ENCODE data around the gene PRELID2. TPM values are rescaled to one million over a fixed set of nuclear protein-coding genes. Genes with fewer than 3 reads are reported as not detected.

Gene PRELID2
- polyA plus RNA-seq, 3 donors from 2014 or later: 0.62 to 1.9 (median 1.4) TPM

DNA sequence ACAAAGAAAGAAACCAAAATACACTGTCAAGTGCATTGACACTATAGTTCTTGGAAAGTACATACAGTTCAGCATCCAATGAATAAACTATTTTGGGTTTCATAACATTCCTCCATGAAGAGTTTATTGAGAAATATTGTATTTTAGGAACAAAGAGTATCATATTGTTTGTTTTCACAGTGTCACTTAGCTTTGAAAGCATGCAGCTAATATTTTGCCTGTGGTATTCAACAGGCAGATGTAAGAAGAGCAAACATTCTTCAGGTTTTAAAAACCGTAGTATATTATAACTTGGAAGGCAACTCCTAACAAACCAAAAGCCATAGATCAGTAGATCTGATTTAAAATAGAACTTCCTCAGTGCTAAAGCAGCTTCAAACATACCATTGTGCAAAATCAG lies 4.5 kb downstream of the PRELID2 start:
- no peak for DNase-seq
- H3K27ac Mint-ChIP-seq: peak overlapping the region in 1 of 6 donors; percentile 22
- H3K4me3 Mint-ChIP-seq: no peak overlapping the region
- no peaks in the 10 kb centered on the region for H3K27me3 Mint-ChIP-seq (ENCODE audit: low read depth in 3 of 3)
- H3K4me1 Mint-ChIP-seq: peaks cover 3 to 16% of the 10 kb centered on the region in 2 donors
- H3K36me3 Mint-ChIP-seq: no peaks in the 10 kb centered on the region
- H3K9me3 Mint-ChIP-seq: no peaks in the 10 kb centered on the region

DNA sequence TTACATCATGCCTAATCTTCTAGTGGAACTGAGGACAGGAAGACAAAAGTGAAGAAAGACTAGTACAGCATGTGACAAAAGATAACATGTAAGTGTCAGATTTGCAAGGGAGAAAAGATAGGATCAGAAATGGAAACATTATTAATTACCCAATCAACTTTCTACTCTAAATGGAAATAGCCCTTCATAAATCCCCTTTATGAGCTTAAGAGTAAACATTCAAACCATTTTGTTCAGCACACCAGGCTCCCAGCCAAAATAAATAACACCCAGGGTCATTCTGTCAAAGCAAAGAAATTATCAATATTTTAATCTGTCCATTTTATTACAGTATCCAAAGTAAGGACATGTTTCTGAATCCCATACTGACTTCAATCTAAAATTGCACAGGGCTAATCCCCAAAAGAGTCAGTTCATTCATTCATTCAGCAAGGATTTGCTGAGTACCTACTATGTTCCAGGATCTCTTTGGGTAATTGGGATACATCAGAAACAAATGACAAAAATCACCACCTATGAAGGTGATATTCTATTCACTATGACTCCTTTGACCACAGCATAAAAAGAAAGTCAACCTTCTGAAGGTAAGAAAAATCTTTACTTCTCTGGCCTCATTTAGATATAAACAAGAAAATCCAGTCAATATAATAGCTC lies 5.3 kb downstream of the PRELID2 start:
- Mint-ChIP-seq H3K4me1 (peaks cover 2 to 14% of the 10 kb centered on the region in 2 donors), H3K27ac (no peak overlapping the region), H3K9me3 (no peaks in the 10 kb centered on the region), H3K27me3 (ENCODE audit: low read depth in 3 of 3) (no peaks in the 10 kb centered on the region), H3K36me3 (no peaks in the 10 kb centered on the region), H3K4me3 (no peak overlapping the region)
- DNase-seq: no peak

DNA sequence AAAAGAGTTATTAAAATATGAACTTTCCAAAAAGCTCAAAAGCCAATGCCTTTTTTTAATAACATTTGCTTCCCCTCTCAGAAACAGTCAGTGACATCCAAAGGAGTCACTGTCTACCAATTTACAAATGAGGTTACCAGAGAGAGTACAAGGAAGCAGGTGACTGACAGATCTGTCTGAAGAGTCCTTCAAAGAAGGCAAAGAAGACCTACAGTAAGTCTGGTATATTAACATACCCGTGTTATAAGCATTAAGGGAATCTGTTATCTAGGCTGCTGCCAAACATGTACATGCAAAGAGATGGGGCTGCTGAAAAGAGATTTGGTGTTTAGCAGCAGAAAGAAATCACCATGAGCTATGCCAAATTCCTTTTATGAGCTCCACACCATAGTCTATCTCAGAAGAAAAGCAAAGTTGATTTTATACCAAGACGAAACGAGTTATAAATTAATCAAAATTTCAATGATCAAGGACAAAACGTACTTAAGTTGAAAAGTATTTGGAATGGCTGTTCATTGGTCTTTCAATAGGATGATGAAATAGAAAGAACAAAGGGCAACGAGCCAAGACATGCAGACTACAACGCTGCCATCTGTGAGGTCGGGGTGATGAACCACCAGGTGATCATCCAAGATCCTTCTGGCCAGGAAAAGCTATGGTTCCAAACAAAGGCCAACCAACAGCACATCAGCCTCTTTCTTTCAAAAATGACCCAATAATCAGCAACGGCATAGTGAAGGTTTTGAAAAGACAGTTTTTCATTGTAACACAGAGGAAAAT lies 8.1 kb downstream of the PRELID2 start:
- Mint-ChIP-seq H3K4me3 (no peak overlapping the region), H3K4me1 (peaks cover 0 to 6% of the 10 kb centered on the region in 2 donors), H3K9me3 (no peaks in the 10 kb centered on the region), H3K36me3 (no peaks in the 10 kb centered on the region), H3K27ac (no peak overlapping the region), H3K27me3 (ENCODE audit: low read depth in 3 of 3) (no peaks in the 10 kb centered on the region)
- no peak for DNase-seq

DNA sequence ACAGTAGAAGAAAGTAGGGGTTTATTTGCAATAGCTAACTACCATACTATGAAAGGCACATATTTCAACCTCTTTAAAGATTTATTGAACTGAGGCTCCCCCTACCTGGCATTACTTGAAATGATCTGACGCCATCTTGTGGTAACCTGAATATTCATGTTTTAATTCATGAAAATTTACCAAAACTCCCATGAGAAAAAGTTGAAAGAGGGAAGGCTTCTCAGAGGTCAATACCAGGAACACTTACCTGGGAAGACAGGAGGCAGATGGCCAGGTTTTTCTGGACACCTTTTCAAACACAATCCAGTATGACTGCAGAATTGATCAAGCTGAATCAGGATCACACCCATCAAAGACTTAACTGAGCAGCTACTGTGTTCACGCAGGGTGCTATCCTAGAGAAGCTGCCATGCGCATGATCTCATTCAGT lies 9.4 kb downstream of the PRELID2 start:
- no peaks in the 10 kb centered on the region for H3K36me3 Mint-ChIP-seq
- no peaks in the 10 kb centered on the region for H3K27me3 Mint-ChIP-seq (ENCODE audit: low read depth in 3 of 3)
- peak in 1 of 3 donors; percentile 15 for DNase-seq
- H3K4me1 Mint-ChIP-seq: no peaks in the 10 kb centered on the region
- no peaks in the 10 kb centered on the region for H3K9me3 Mint-ChIP-seq
- H3K4me3 Mint-ChIP-seq: no peak overlapping the region
- H3K27ac Mint-ChIP-seq: no peak overlapping the region

DNA sequence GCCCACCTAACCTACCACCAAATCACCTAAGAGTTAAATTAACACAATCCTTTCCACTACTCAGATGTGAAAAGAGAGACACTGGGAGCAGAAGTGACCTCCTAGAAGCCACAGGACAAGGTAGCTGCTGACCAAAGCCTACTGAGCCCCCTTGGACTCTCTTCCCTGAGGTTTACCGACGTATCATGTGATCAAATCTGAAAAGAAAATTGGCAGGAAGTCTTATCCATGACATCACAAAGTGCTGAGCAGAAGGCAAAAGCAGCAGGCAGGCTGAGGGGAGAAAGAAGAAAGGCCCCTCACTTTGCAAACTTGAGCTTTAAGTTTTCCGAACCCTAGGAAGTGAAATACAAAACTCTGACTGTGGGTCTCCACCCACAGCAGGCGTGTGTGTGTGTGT lies 11.1 kb downstream of the PRELID2 start:
- H3K27me3 Mint-ChIP-seq (ENCODE audit: low read depth in 3 of 3): no peaks in the 10 kb centered on the region
- no peaks in the 10 kb centered on the region for H3K4me1 Mint-ChIP-seq
- no peak for DNase-seq
- no peak overlapping the region for H3K27ac Mint-ChIP-seq
- H3K36me3 Mint-ChIP-seq: no peaks in the 10 kb centered on the region
- H3K4me3 Mint-ChIP-seq: no peak overlapping the region
- no peaks in the 10 kb centered on the region for H3K9me3 Mint-ChIP-seq

DNA sequence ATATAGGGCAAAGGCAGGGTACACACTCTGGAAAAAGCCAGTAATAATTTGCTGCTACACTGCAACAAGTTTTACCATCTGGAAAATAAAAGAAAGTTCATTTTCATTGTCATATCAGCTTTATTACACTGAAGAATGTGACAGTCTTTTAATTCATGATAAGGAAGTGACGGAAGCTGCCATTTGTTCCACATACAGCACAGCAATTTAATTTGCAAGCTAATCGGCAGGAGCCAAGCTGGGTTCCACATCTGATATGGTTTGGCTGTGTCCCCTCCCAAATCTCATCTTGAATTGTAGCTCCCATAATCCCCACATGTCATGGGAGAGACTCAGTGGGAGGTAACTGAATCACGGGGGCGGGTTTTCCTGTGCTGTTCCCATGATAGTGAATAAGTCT lies 16.5 kb downstream of the PRELID2 start:
- no peak overlapping the region for H3K4me3 Mint-ChIP-seq
- H3K36me3 Mint-ChIP-seq: no peaks in the 10 kb centered on the region
- no peaks in the 10 kb centered on the region for H3K4me1 Mint-ChIP-seq
- no peaks in the 10 kb centered on the region for H3K27me3 Mint-ChIP-seq (ENCODE audit: low read depth in 3 of 3)
- no peaks in the 10 kb centered on the region for H3K9me3 Mint-ChIP-seq
- no peak for DNase-seq
- no peak overlapping the region for H3K27ac Mint-ChIP-seq

DNA sequence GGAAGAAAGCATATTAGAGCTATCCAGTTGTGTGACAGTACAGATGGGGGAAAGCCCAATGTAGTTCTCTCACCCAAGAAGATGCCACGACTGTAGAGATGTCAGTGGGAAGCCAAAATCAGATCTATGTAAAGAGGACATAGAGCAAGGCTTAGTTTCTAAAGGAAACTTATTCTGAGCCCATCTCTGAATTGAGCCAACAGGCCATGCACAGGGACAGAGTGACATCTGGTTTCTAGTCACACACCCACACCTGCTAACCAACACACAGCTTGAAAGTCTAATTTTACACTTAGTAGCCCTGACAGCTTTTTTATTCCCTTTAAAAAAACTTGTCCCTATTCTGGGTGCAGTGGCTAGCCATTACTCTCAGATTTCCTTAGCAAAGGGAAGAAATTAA lies 22.3 kb downstream of the PRELID2 start:
- Mint-ChIP-seq H3K4me1 (no peaks in the 10 kb centered on the region), H3K36me3 (no peaks in the 10 kb centered on the region), H3K4me3 (no peak overlapping the region), H3K9me3 (no peaks in the 10 kb centered on the region), H3K27ac (no peak overlapping the region), H3K27me3 (ENCODE audit: low read depth in 3 of 3) (no peaks in the 10 kb centered on the region)
- no peak for DNase-seq

DNA sequence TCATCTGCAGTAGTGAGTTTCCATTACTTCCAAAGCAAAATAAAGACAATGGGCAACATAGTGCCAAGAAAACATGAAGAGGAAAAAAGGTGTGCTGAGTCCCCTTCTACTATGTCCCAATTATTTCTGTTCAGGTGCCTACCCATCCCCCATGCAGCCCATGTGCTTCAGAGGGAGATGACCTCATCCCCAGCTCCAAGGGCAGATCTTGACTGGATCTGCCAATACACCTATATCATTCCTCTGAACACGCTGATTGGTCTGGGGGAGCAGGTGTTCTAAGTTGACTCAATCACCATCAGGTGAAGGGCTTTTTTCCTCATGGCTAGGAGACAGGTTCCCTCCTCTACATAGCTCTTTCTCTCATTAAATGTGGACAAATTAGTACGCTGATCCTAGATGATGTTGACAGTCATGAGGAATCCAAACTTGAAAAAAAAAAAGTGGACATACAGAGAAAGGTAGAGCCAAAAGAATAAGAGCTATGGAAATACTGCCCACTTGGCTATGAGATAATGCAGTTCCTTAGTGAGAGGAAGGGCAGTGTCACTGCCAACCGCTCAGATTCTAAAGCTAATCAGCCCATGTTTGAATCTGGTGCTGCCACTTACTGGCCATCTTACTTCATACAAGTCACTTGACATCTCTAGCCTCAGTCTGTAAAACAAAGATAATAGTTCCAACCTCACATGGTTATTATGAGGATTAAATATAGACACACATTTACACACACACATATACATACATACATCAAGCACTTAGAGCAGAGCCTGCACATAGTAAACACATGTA lies 23.1 kb downstream of the PRELID2 start:
- Mint-ChIP-seq H3K9me3 (no peaks in the 10 kb centered on the region), H3K4me3 (no peak overlapping the region), H3K27ac (no peak overlapping the region), H3K4me1 (no peaks in the 10 kb centered on the region), H3K27me3 (ENCODE audit: low read depth in 3 of 3) (no peaks in the 10 kb centered on the region), H3K36me3 (no peaks in the 10 kb centered on the region)
- DNase-seq: no peak

DNA sequence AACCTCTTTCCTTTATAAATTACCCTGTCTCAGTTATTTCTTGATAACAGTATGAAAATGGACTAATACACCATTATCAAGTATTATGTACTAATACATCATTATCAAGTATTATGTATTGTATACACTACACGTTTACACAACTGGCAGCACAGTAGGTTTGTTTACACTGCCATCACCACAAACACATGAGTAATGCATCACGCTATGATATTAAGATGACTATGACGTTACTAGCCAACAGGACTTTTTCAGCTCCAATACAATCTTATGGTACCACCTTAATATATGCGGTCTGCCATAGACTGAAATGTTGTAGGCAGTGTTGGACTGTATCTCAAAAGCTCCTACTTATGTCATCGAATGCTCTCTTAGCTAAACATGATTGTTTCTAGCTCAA lies 28.2 kb downstream of the PRELID2 start:
- H3K27me3 Mint-ChIP-seq (ENCODE audit: low read depth in 3 of 3): peaks cover 0 to 2% (median 0%) of the 10 kb centered on the region in 3 donors
- H3K4me1 Mint-ChIP-seq: no peaks in the 10 kb centered on the region
- no peaks in the 10 kb centered on the region for H3K9me3 Mint-ChIP-seq
- H3K27ac Mint-ChIP-seq: no peak overlapping the region
- H3K4me3 Mint-ChIP-seq: no peak overlapping the region
- DNase-seq: no peak
- H3K36me3 Mint-ChIP-seq: no peaks in the 10 kb centered on the region

DNA sequence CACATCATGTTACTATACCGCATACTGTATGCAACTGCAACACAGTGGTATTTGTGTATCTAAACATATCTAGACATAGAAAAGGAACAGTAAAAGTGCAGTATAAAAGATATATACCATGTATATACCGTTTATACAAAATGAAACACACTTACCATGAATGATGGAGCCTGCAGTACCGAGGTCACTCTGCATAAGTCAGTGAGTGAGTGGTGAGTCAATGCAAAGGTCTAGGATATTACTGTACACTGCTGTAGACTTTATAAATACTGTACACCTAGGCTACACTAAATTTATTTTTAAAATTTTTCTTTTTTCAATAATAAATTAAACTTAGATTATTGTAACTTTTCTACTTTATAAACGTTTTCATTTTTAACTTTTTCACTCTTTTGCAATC lies 29.3 kb downstream of the PRELID2 start:
- DNase-seq: no peak
- Mint-ChIP-seq H3K27me3 (ENCODE audit: low read depth in 3 of 3) (peaks cover 0 to 2% (median 0%) of the 10 kb centered on the region in 3 donors), H3K36me3 (no peaks in the 10 kb centered on the region), H3K27ac (no peak overlapping the region), H3K4me1 (no peaks in the 10 kb centered on the region), H3K4me3 (no peak overlapping the region), H3K9me3 (no peaks in the 10 kb centered on the region)

DNA sequence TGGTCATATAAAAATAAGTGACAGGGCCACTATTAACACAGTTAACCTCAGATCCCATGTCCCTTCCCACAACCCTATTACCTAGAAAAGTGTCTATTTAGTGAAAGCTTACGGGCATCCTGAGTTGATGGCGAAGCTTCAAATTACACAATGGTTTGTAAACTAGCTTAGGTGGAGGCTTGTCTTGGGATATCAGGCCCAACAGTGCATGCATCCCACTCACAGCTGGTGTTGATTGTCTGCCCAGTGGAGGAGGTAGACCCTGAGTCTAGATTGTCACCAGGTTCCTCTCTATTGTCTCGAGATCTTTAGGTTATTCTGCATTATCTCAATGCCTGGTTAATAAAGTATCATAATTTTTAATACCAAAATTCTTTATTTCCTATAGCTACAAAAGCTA lies 30.4 kb downstream of the PRELID2 start:
- H3K36me3 Mint-ChIP-seq: no peaks in the 10 kb centered on the region
- H3K9me3 Mint-ChIP-seq: no peaks in the 10 kb centered on the region
- peaks cover 0 to 2% (median 0%) of the 10 kb centered on the region in 3 donors for H3K27me3 Mint-ChIP-seq (ENCODE audit: low read depth in 3 of 3)
- H3K4me3 Mint-ChIP-seq: no peak overlapping the region
- H3K4me1 Mint-ChIP-seq: no peaks in the 10 kb centered on the region
- no peak overlapping the region for H3K27ac Mint-ChIP-seq
- no peak for DNase-seq

DNA sequence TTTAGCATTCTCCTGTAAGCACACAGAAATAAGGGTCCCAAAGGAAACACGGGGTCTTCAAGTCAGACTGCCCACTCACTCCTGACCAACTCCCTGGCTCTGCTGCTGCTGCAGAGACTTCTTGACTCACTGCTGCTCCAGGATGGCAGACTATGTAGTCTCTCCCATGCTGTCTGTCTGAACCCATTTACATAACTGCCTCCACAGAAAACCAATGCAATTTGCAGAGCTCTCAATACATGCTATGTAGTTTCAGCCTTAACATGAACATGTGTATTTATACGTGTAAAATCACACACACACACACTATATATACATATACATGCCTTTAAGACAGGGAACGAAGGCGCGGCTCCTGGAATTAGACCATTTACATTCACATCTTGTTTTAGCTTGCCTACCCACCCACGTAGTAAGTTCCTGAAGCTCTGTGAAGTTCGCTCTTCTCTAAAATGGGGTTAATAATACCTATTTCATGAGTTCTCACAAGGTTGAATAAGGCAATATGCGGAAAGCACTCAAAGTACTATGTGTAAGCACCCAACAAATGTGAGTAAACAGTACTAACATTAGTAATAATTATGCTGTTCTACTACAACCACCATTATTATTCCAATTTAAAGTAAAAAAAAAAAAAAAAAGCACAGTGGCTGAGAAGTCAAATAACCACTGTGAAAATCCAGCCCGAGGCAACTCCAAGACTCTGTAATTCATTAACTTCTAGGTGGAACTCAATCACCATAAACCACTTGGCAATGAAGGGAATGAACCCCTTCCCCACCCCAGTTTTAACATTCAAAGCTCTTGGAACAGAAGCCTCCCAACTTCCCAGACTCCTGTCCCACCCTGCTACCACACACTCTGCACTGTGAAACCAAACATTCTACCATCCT lies 31.8 kb downstream of the PRELID2 start:
- no peaks in the 10 kb centered on the region for H3K36me3 Mint-ChIP-seq
- no peak for DNase-seq

DNA sequence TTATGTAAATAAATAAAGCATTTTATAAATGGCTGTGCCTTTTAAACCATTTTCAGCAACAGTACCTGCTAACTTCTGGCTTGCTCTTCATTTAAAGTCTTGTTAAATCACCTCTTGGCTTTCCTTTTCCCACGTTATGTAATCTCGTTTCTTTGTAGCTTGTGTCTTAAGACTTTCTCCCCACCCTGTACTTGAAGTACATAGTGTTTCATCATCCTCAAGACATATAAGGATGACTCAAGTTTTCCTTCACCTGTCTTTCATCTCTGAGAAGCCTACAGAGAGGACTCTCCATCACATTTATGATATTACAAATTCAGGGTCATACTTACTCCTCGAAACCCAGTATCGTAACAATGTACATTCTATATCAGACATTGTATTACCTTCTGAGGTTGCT lies 33.9 kb downstream of the PRELID2 start:
- Mint-ChIP-seq H3K27ac (no peak overlapping the region), H3K9me3 (no peaks in the 10 kb centered on the region), H3K27me3 (ENCODE audit: low read depth in 3 of 3) (peaks cover 0 to 7% (median 2%) of the 10 kb centered on the region in 3 donors), H3K4me1 (no peaks in the 10 kb centered on the region), H3K4me3 (no peak overlapping the region), H3K36me3 (no peaks in the 10 kb centered on the region)
- no peak for DNase-seq

More for the DNA sequence above, 31.8 kb downstream of the PRELID2 start:
- Mint-ChIP-seq H3K27ac (no peak overlapping the region), H3K4me3 (no peak overlapping the region), H3K4me1 (no peaks in the 10 kb centered on the region), H3K27me3 (ENCODE audit: low read depth in 3 of 3) (peaks cover 0 to 2% (median 2%) of the 10 kb centered on the region in 3 donors), H3K9me3 (no peaks in the 10 kb centered on the region)

All from immature natural killer cell (primary cell).